Subcutaneous abdominal adipose tissue (tissue), 5 donors: ENCODE data around the gene BRIP1.

Source experiments
- H3K27ac ChIP-seq: one replicate; pipeline ENCODE4 v1.7.0; 2013; ENCODE audit warnings: low read depth, mild to moderate bottlenecking, inconsistent platforms, low read length, moderate library complexity
- H3K27me3 ChIP-seq, 5 donors: one replicate each; pipeline ENCODE4 v1.7.0; 2013; ENCODE audit warnings: low read length in 5 of 5, inconsistent platforms in 1 of 5; ENCODE audit not compliant: control insufficient read depth in 5 of 5, insufficient read depth in 4 of 5
- H3K36me3 ChIP-seq, 5 donors: one replicate each; pipeline ENCODE4 v1.7.0; 2013; ENCODE audit warnings: low read length in 5 of 5; ENCODE audit not compliant: control insufficient read depth in 5 of 5, insufficient read depth in 5 of 5
- H3K4me1 ChIP-seq, 5 donors: one replicate each; pipeline ENCODE4 v1.7.0; 2013; ENCODE audit warnings: low read length in 5 of 5, mild to moderate bottlenecking in 3 of 5, moderate library complexity in 1 of 5; ENCODE audit not compliant: control insufficient read depth in 5 of 5, insufficient read depth in 5 of 5
- H3K4me3 ChIP-seq, 5 donors: one replicate each; pipeline ENCODE4 v1.7.0; 2013; ENCODE audit warnings: low read length in 5 of 5, low read depth in 1 of 5
- H3K9ac ChIP-seq, 5 donors: one replicate each; pipeline ENCODE4 v1.7.0; 2013; ENCODE audit warnings: low read length in 5 of 5, mild to moderate bottlenecking in 4 of 5, moderate library complexity in 3 of 5
- H3K9me3 ChIP-seq, 5 donors: one replicate each; pipeline ENCODE4 v1.7.0; 2013; ENCODE audit warnings: low read length in 5 of 5; ENCODE audit not compliant: control insufficient read depth in 5 of 5
- donor health status: healthy.
- donor health status: healthy.
- donor health status: healthy.
- donor health status: healthy.
- donor health status: healthy.

Gene BRIP1

GRCh38 chr17:61743766-61744165 is 119.6 kb downstream of the BRIP1 start:
- Histone ChIP-seq H3K27ac (no peak overlapping the region), H3K36me3 (no peaks in the 10 kb centered on the region), H3K4me3 (no peak overlapping the region), H3K4me1 (no peaks in the 10 kb centered on the region), H3K9me3 (peaks cover 0 to 18% (median 7%) of the 10 kb centered on the region in 5 donors), H3K9ac (no peak overlapping the region), H3K27me3 (no peaks in the 10 kb centered on the region)

GRCh38 chr17:61739002-61739401 is 124.3 kb downstream of the BRIP1 start:
- Histone ChIP-seq H3K27me3 (no peaks in the 10 kb centered on the region), H3K4me3 (no peak overlapping the region), H3K36me3 (no peaks in the 10 kb centered on the region), H3K9me3 (peaks cover 7 to 18% (median 13%) of the 10 kb centered on the region in 5 donors), H3K9ac (no peak overlapping the region), H3K4me1 (no peaks in the 10 kb centered on the region), H3K27ac (no peak overlapping the region)

GRCh38 chr17:61738249-61738648 is 125.1 kb downstream of the BRIP1 start:
- Histone ChIP-seq H3K9me3 (peaks cover 7 to 18% (median 13%) of the 10 kb centered on the region in 5 donors), H3K4me1 (no peaks in the 10 kb centered on the region), H3K36me3 (no peaks in the 10 kb centered on the region), H3K9ac (no peak overlapping the region), H3K27me3 (no peaks in the 10 kb centered on the region), H3K4me3 (no peak overlapping the region), H3K27ac (no peak overlapping the region)

GRCh38 chr17:61737820-61738219 is 125.5 kb downstream of the BRIP1 start:
- H3K4me1 ChIP-seq: no peaks in the 10 kb centered on the region
- H3K27me3 ChIP-seq: no peaks in the 10 kb centered on the region
- no peak overlapping the region for H3K27ac ChIP-seq
- no peak overlapping the region for H3K9ac ChIP-seq
- no peak overlapping the region for H3K4me3 ChIP-seq
- H3K9me3 ChIP-seq: peaks cover 7 to 18% (median 13%) of the 10 kb centered on the region in 5 donors
- no peaks in the 10 kb centered on the region for H3K36me3 ChIP-seq

- Histone ChIP-seq H3K4me3 (no peak overlapping the region), H3K27me3 (no peaks in the 10 kb centered on the region), H3K36me3 (no peaks in the 10 kb centered on the region), H3K9ac (no peak overlapping the region), H3K9me3 (peaks cover 4 to 13% (median 9%) of the 10 kb centered on the region in 5 donors), H3K27ac (no peak overlapping the region), H3K4me1 (no peaks in the 10 kb centered on the region)
Observed at GRCh38 chr17:61736438-61736837, 126.9 kb downstream of the BRIP1 start.

- Histone ChIP-seq H3K9me3 (peaks cover 4 to 11% (median 8%) of the 10 kb centered on the region in 5 donors), H3K9ac (no peak overlapping the region), H3K27me3 (no peaks in the 10 kb centered on the region), H3K27ac (no peak overlapping the region), H3K36me3 (no peaks in the 10 kb centered on the region), H3K4me1 (no peaks in the 10 kb centered on the region), H3K4me3 (no peak overlapping the region)
Observed at GRCh38 chr17:61735807-61736206, 127.5 kb downstream of the BRIP1 start.

GRCh38 chr17:61734466-61734865 is 128.9 kb downstream of the BRIP1 start:
- Histone ChIP-seq H3K27ac (no peak overlapping the region), H3K4me3 (no peak overlapping the region), H3K4me1 (no peaks in the 10 kb centered on the region), H3K9ac (no peak overlapping the region), H3K36me3 (no peaks in the 10 kb centered on the region), H3K27me3 (no peaks in the 10 kb centered on the region), H3K9me3 (peaks cover 4 to 11% (median 8%) of the 10 kb centered on the region in 5 donors)

- no peaks in the 10 kb centered on the region for H3K36me3 ChIP-seq
Observed at GRCh38 chr17:61734012-61734411, 129.3 kb downstream of the BRIP1 start.

GRCh38 chr17:61733021-61733420 is 130.3 kb downstream of the BRIP1 start:
- H3K9ac ChIP-seq: no peak overlapping the region
- H3K9me3 ChIP-seq: peaks cover 2 to 8% (median 7%) of the 10 kb centered on the region in 5 donors
- H3K27me3 ChIP-seq: no peaks in the 10 kb centered on the region
- no peak overlapping the region for H3K27ac ChIP-seq
- no peaks in the 10 kb centered on the region for H3K4me1 ChIP-seq
- H3K36me3 ChIP-seq: no peaks in the 10 kb centered on the region
- no peak overlapping the region for H3K4me3 ChIP-seq

More at GRCh38 chr17:61734012-61734411, 129.3 kb downstream of the BRIP1 start:
- Histone ChIP-seq H3K9me3 (peaks cover 3 to 11% (median 8%) of the 10 kb centered on the region in 5 donors), H3K27ac (no peak overlapping the region), H3K4me3 (no peak overlapping the region), H3K4me1 (no peaks in the 10 kb centered on the region), H3K9ac (no peak overlapping the region), H3K27me3 (no peaks in the 10 kb centered on the region)

- Histone ChIP-seq H3K27me3 (no peaks in the 10 kb centered on the region), H3K4me1 (no peaks in the 10 kb centered on the region), H3K4me3 (no peak overlapping the region), H3K27ac (no peak overlapping the region), H3K9ac (no peak overlapping the region), H3K36me3 (no peaks in the 10 kb centered on the region), H3K9me3 (peaks cover 0 to 3% (median 0%) of the 10 kb centered on the region in 5 donors)
Observed at GRCh38 chr17:61732169-61732568, 131.2 kb downstream of the BRIP1 start.

- H3K9me3 ChIP-seq: no peaks in the 10 kb centered on the region
Observed at GRCh38 chr17:61731330-61731729, 132.0 kb downstream of the BRIP1 start.

More at GRCh38 chr17:61731330-61731729, 132.0 kb downstream of the BRIP1 start:
- Histone ChIP-seq H3K4me3 (no peak overlapping the region), H3K27ac (no peak overlapping the region), H3K27me3 (no peaks in the 10 kb centered on the region), H3K4me1 (no peaks in the 10 kb centered on the region), H3K36me3 (no peaks in the 10 kb centered on the region), H3K9ac (no peak overlapping the region)
